NCI-H2196 treated with DMSO at 0.1 percent for 48 hours (cell line): ENCODE data around the gene TGFBR1.
"Not testable (repeated sequence)": the region's sequence is repeated elsewhere in the genome, so short reads cannot be mapped to it uniquely, and the experiment has no call there.

Source experiments
- DNase-seq: peaks from one replicate; lab custom pipeline; 2025; ENCODE audit not compliant: unreplicated experiment; lab: John Stamatoyannopoulos, UW

The TGFBR1 gene

GRCh38 chr9:99185348-99185632 is 80.4 kb downstream of the TGFBR1 start:
- no peak for DNase-seq

GRCh38 chr9:99185934-99186333 is 81.0 kb downstream of the TGFBR1 start:
- DNase-seq: no peak

- DNase-seq: no peak
These were observed 82.4 kb downstream of the TGFBR1 start for GRCh38 chr9:99187311-99187710.

- no peak for DNase-seq
These were observed 84.3 kb downstream of the TGFBR1 start for GRCh38 chr9:99189186-99189585.

- DNase-seq: no peak
These were observed 85.1 kb downstream of the TGFBR1 start for GRCh38 chr9:99189887-99190596.

- no peak for DNase-seq
These were observed 85.8 kb downstream of the TGFBR1 start for GRCh38 chr9:99190597-99191283.

- no peak for DNase-seq
These were observed 88.0 kb downstream of the TGFBR1 start for GRCh38 chr9:99192786-99193465.

GRCh38 chr9:99193466-99193821 is 88.5 kb downstream of the TGFBR1 start:
- no peak for DNase-seq

GRCh38 chr9:99196484-99196883 is 91.6 kb downstream of the TGFBR1 start:
- not testable (repeated sequence) for DNase-seq

- no peak for DNase-seq
These were observed 92.3 kb downstream of the TGFBR1 start for GRCh38 chr9:99197124-99197630.

GRCh38 chr9:99197987-99198386 is 93.1 kb downstream of the TGFBR1 start:
- no peak for DNase-seq

- no peak for DNase-seq
These were observed 95.1 kb downstream of the TGFBR1 start for GRCh38 chr9:99199938-99200539.

GRCh38 chr9:99201603-99202002 is 96.7 kb downstream of the TGFBR1 start:
- no peak for DNase-seq
